HG02884 (cell line): ENCODE measurements around the gene CAPN2.
A peak's percentile ranks its signal among the peaks of the same experiment; 100 is the strongest.

Experiments used
- ATAC-seq: cut with Tn5 transposase; IDR thresholded peaks from one replicate; pipeline ENCODE4 v1.9.1; 2021; ENCODE audit warnings: mild to moderate bottlenecking, moderate library complexity; ENCODE audit not compliant: unreplicated experiment

Gene CAPN2

DNA sequence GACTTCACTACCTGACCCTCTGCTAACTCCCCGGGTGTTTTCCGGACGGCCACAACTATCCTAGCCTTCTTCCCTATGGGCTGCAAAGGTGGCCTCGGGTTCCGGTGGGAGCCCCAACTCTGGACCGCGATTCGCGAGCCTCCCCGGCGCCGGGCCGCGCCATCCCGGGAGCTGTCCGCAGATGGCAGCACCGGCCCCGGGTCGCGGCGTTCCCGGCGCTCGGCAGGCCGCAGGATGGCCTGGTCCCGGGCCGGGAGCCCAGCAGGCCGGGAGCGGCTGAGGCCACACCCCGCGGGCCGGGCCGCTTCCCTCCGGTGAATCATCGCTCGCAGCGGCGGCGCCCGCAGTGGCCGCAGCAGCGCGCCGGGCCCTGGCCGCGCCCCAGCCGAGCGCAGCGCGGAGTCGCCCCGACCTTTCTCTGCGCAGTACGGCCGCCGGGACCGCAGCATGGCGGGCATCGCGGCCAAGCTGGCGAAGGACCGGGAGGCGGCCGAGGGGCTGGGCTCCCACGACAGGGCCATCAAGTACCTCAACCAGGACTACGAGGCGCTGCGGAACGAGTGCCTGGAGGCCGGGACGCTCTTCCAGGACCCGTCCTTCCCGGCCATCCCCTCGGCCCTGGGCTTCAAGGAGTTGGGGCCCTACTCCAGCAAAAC lies at the start of gene CAPN2:
Gene CAPN2, plus strand, starts transcription at position 346 of the 656 bp plus-strand sequence. Its CDS starts 102 bp downstream, at position 448.
- peak; percentile 49 for ATAC-seq

GRCh38 chr1:223662943-223663342 lies 49.4 kb upstream of the CAPN2 start:
- no peak for ATAC-seq

DNA sequence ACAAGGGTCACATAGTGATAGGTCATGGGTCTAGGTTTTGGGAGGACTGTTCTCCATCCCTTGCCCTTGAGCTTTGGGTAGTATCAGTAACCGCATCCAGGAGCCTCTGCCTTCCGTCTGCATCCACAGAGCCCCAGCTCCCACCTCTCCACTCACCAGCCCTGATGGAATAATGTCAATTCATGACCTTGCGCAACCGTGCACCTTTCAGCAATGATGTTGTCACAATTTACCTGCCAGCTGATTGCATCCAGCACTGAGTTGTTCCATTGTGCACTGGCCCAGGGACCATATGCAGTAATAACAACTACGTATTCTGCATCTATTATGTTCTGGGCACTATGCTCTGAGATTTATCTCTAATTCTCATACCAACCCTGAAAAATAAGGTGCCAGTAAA lies 48.2 kb upstream of the CAPN2 start:
- ATAC-seq: no peak

DNA sequence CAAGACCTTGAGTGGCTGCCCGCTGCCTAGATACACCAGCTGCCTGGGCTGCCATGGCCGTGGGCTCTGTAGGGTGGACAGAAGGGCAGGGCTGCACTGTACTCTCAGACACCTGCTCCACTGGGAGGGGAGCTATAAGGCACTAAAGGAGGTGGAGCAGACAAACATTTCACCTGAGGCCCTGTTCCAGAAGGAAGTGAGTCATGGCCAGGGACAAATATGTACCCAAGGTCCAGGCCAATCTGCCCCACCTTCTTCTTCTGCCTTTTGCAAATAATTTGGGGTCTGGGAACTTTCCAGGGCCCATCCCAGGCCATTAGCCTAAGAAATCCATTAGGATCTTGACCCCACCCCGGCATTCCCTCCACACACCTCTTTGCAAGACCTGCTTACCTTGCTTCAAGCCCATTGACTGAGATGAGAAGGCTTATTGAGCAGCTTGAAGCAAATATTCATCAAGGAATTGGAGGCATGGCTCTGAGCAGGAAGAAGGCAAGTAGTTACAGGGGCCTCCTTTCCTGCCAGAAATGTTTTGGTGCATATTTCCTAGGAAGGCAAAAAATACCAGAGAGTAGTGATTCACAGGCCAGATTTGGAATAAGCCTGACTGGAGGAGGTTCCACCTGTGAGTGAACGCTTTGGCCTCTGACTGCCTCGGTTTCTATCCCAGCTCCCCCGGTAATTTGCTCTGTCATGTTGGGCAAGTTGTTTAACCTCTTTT lies 46.6 kb upstream of the CAPN2 start, which contains the start of gene CAPN8:
Gene CAPN8, minus strand, starts transcription at position 110 of the 721 bp plus-strand sequence. Its CDS starts 55 bp downstream, at position 55.
- ATAC-seq: no peak

GRCh38 chr1:223667484-223668182 lies 44.7 kb upstream of the CAPN2 start:
- ATAC-seq: no peak

- no peak for ATAC-seq
Observed at GRCh38 chr1:223669003-223669795, 43.1 kb upstream of the CAPN2 start.

DNA sequence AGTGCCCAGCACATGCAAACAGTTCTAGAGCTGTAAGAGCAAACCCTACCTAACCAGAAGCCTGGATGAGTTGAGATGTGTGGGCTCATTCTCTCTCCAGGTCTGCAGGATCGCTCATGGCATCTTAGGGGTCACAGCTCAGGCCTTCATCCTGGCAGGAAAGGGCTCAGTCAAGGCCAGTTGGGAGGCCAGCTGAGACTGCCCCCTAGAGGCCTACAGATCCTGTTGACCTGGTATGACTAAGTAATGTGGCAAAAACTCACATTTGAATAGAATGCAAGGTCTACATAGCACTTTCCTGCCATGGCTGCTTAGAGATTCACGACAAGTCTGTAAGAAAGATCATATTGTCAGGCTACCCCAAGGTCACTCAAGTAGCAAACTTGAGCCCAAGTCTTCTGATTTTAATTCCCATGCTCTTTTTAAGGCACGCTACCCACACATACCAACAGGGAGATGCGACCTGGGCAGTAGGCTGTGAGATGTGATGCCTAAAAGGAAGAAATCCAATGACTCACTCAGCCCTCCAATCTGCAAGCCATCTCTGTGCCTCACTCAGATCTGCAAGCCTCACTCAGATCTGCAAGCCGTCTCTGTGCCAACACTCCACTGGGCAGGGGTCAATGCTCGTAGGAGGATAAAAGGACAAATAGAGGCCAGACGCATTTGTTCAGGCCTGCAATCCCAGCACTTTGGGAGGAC lies 41.7 kb upstream of the CAPN2 start:
- no peak for ATAC-seq

- ATAC-seq: no peak
Observed at GRCh38 chr1:223674119-223674890, 38.0 kb upstream of the CAPN2 start.

DNA sequence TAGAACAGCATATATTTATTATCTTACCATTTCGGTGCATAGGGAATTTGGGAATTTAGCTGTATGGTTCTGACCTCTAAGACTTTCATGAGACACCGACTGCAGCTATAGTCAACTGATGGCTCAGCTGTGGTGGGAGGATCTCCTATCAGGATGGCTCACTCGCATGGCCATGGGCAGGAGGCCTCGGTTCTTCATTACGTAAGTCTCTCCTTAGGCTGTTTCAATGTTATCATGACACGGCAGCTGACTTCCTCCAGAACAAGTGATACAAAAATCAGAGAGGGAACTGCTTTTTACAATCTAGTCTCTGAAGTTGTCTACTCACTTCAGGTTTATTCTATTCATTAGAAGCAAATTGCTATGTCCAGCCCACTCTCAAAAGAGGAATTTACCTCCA lies 33.5 kb upstream of the CAPN2 start:
- no peak for ATAC-seq

GRCh38 chr1:223680188-223680587 lies 32.2 kb upstream of the CAPN2 start:
- ATAC-seq: no peak

DNA sequence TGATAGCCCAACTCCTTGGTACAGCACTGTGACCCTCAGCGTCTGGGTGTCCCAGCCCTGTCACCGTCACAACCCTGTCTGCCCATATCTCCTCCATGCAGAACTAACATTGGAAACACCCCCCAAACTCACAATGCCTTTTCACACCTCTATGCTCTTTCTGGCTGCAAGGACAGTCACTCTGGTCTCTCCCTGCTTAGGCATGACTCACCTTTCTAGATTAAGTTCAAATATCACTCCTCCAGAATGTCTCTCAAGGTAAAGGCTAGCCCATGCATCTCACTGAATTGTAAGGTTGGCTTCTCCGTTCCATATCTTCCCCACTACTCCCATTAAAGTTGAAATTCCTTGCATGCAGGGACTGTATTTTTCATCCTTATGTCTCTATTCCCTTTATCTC lies 29.8 kb upstream of the CAPN2 start:
- no peak for ATAC-seq

DNA sequence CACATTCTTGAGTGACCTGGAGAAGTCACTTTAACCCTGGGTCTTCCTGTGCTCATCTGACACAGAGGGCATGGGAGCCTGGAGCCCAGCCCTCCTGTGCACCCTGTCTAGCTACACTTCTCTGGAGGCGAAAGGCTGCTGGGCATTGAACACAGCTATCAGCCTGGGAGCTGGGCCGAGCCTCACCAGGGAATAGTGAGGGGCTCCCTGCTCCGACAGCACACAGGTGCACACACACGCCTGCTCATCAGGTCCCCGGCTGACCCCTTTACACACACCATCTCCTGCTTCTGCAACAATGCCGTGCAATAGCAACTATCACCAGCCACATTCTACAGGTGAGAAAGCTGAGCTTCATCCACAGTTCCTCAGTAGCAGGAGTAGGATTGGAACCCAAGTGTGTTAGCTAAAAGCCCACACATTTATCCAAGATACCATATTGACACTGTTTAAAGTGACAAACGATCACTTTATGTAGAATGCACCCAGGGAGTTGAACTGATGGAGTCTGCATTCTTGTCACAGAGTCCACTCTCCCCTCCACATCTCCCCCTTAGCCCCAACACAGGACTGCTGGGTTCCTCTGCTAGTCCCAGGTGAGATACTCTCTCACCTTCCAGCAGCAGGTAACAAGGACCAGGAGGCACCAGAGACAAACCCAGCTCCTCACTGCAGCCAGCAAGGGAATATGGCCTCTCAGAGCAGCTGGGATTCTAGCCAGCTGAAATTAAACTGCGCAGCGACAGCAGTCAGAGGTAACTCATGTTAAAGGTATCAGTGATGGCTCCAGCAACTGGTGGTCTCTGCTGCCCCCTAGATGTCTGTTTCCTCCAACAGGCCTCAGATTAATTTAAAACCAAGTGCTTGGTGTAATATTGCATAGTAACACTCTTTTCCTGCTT lies 28.5 kb upstream of the CAPN2 start:
- ATAC-seq: no peak

GRCh38 chr1:223684488-223684792 lies 27.9 kb upstream of the CAPN2 start:
- ATAC-seq: no peak

DNA sequence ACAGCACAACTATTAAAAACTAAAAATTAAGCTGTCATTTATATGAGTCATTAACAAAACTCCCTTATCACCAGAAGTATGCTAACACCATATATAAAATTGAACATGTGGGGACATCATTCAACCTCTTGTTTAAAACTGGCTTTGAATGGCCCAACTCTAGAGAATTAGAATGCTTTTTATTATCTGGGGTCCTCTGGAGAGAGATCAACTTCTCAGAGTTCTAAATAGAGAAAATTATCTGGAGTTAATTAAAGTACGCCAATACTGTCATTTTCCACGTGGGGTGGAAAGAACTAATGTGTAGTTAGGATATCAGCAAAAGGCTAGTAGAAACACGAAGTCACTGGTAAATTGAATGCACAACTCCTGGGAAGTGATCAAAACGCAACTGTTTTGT lies 21.2 kb upstream of the CAPN2 start:
- ATAC-seq: no peak

DNA sequence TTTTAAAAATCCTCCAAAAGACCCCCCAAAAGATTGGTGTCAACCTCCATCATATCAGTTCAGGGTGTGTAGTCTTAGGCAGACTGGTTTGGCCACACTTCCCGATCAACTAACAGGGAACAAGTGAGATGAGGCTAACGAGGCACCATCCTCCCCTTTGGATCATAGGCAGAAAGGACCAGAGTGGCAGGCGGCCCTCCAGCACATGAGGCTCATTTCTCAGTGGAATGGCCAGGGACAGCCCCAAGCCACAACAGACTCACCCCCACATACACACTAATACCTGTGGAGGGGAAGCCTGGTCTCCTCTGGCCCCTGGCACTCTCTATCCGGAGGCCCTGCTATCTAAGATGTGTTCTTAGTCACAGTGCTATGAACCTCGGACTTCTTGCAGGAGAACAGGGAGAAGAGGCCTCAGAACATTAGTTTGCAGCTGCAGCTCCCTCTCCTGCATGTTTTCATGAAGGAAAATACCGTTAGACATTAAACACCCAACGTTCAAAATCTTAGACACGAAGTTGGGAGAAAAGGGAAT lies 17.3 kb upstream of the CAPN2 start:
- ATAC-seq: no peak

- no peak for ATAC-seq
Observed at GRCh38 chr1:223695941-223696340, 16.4 kb upstream of the CAPN2 start.

DNA sequence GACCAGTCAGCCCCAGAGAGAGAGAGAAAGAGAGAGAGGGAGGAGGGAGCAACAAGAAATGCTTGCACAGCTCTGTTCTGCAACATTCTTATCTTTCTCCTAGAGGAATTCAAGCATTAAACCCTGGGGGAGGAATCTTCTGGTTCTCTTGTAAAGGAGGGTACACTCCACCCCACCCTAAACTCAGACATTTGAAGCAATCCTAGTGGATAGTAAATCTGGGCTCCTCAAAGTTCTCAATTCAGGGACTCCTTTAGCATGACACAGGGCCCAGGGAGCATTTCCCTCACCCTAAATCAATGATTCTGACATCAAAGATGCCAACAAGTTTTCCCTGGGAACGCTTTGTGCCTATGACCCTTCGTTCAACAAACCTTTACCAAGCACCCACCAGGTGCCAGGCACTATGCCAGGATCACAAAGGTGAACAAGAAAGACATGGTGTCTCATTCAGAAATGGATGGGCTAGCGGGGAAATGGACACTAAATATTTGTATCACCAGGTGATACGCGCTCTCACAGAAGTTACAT lies 11.9 kb upstream of the CAPN2 start:
- ATAC-seq: no peak

GRCh38 chr1:223700942-223701637 lies 11.2 kb upstream of the CAPN2 start:
- ATAC-seq: no peak
